GM10266 (cell line): ENCODE results near the gene PRSS36.

Source experiments
- DNase-seq: peaks from one replicate; pipeline ENCODE4 v3.0.0; 2012; ENCODE audit errors: extremely low spot score
- CTCF ChIP-seq: IDR thresholded peaks from 2 replicates; pipeline ENCODE4 v1.5.1; 2012; ENCODE audit warnings: mild to moderate bottlenecking, low read depth; ENCODE audit not compliant: control insufficient read depth, insufficient read depth; ENCODE audit errors: missing control alignments

PRSS36 gene

GRCh38 chr16:31187808-31188189, 37.9 kb upstream of the PRSS36 start:
- no peak for DNase-seq
- TF ChIP-seq CTCF: no peak

- no peak for DNase-seq
- TF ChIP-seq CTCF: no peak
Observed at GRCh38 chr16:31186930-31187807, 37.3 kb upstream of the PRSS36 start.

- TF ChIP-seq CTCF: no peak
- DNase-seq: no peak
Observed at GRCh38 chr16:31186176-31186575, 36.3 kb upstream of the PRSS36 start.

GRCh38 chr16:31185339-31185738, 35.5 kb upstream of the PRSS36 start:
- DNase-seq: no peak
- TF ChIP-seq CTCF: no peak

GRCh38 chr16:31184888-31185287, 35.0 kb upstream of the PRSS36 start:
- DNase-seq: no peak
- TF ChIP-seq CTCF: no peak

GRCh38 chr16:31183432-31184428, 33.9 kb upstream of the PRSS36 start:
- no peak for TF ChIP-seq CTCF
- no peak for DNase-seq
